Fibroblast of skin of left biceps (primary cell): ENCODE results near the gene FSTL4.

Experiments
- DNase-seq, 2 experiments: peaks; one replicate each; pipeline ENCODE4 v3.0.0-alpha.2; 2013; ENCODE audit warnings: low read depth in 2 of 2

The FSTL4 gene

DNA sequence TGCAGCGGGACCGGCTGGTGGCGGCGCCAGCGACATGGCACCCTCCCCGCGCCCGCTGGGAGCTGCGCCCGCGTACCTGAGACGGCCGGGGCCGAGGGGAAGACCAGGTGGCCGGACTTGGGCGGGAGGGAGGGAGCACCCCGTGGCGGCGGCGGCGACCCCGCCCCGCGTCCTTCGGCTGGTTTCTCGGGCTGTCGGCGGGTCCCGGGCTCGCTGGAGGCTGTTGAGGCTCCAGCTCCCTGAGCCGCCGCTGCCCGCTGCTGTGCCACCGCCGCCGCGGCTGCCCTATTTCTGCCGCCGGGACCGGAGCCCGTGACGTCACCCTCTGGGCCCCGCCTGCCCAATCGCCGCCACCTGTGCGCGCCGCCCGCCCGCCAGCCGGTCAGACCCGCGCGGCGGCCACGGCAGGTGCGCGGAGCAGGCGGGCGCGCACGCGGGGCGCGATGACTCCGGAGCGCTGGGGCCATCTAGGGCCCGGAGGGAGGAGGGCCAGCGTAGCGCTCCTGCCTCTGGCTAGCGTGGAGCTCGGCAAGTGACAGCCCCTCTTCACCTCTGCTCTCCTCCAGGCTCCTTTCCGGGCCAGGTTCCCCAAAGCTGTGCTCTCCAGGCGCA lies at the start of gene FSTL4:
Gene FSTL4 (minus strand): TSS at position 293 of the 612 bp plus-strand sequence.
- no peak for DNase-seq

DNA sequence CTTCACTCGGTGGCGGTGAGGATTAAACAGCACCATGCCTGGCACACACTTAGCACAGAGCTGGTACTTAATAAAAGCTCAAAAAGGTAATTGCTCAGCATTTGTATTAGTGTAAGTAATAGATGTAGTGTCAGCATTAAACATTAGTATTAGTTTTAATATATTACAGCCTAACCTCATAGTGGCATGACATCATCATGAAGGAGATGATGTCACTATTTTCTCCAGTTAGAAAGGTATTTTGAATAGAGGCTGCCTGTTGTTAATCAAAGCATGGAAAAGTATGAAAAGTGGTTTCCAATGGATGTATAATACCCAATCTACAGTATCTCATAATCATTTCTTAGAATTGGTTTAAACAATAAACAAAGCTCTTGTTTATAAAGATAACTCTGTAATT lies 49.0 kb upstream of the FSTL4 start:
- no peak for DNase-seq

DNA sequence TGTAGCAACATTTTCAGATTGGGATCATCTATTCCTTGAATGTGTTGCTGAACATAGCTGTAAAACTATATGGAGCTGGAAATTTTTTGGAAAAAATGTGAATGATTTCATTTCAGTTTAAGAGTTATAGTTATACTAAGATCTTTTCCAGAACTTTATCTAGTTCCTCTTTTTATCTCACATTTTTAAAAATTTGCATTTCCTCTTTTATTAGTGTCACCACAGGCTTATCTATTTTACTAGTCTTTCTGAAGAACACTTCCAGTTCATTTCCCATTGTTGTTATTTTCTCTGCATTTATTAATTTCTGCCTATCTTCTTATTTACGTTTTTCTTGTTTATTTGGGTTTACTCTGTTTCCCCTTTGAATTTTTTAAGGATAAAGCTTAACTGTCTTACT lies 46.0 kb upstream of the FSTL4 start:
- DNase-seq, result no peak

DNA sequence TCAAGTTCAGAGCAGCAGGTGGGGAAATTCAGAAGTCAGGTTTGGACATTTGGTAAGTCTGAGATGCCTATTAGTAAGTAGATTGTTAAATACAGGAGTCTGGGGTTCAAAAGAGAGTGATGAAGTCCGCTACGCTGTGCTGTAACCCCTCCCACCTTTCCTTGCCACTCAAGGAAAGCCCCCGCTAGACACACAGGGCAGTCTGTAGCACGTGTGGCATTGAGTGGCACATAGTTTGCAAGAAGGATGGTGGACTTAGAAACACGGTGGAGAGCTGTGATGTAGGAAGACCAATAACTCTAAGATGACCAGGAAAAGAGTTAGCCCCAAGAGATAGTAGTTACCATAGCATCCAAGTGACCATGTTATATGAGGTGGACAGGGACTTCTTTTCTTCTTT lies 44.7 kb upstream of the FSTL4 start:
- DNase-seq, result no peak

DNA sequence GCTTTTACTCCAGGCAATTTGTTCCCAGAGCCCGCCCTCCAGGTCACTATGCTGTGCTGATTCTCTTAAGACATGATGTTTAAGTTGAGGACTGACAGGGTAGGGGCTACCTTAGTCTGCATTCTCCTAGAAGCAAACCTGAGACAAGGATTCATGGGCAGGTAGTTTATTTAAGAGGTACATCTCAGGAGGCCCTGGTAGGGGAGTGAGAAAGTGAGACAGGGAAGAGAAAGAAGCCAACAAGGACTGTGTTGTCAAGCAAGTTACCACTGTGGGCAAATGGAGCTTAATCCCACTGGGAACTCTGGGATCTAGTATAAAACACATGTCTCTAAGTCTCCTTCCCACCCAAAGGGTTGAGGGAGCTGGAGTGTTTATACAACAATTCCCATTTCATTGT lies 43.6 kb upstream of the FSTL4 start:
- no peak for DNase-seq

DNA sequence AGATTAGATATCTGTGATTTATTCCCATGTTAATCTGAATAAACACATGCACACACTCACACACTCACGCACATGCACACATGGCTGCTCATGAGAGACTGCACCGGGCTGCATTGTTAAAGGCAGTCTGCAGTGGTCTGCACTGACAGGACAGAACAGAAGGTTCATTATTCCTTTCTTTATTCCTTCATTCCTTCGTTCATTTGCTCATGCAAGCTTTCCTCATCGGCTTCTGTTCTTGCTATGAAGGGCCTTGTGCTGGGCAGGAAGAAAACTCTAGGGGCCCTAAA lies 41.4 kb upstream of the FSTL4 start:
- DNase-seq, result no peak

DNA sequence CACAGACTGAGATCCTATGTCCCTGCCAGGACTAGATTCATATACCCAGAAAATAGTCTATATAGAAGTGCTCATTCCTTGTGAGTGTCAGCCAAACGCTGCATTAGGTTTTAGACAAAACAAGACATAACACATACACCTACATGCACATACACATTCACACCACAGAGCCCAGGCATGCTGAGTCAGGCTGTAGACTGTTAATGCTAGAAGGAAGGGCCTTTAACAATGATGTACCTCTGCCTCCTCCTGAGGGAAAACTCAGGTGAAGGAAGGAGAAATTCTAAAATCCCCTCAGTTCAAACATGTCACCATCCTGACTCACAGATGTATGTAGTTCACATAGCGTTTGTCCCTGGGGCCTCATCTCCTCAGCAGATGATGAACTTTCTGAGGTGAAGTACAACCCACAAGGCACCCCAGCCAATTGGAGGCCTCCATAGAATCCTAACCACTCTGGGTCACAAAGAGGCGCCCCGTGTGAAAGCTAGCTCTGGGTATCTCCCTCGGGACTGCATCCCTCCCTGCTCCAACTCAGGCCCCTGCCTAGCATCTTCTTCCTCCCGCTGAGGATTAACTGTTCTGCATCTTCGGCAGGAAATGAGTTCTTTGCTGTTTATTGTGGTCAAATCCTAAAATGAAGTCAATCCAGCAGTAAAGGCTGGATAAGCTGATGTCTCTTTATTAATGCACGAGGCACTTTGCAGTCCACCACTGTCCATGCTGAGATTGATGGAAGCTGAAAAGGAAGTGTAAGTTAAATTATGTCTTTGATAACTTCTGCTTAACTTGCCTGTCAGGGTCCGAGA lies 40.8 kb upstream of the FSTL4 start:
- no peak for DNase-seq

DNA sequence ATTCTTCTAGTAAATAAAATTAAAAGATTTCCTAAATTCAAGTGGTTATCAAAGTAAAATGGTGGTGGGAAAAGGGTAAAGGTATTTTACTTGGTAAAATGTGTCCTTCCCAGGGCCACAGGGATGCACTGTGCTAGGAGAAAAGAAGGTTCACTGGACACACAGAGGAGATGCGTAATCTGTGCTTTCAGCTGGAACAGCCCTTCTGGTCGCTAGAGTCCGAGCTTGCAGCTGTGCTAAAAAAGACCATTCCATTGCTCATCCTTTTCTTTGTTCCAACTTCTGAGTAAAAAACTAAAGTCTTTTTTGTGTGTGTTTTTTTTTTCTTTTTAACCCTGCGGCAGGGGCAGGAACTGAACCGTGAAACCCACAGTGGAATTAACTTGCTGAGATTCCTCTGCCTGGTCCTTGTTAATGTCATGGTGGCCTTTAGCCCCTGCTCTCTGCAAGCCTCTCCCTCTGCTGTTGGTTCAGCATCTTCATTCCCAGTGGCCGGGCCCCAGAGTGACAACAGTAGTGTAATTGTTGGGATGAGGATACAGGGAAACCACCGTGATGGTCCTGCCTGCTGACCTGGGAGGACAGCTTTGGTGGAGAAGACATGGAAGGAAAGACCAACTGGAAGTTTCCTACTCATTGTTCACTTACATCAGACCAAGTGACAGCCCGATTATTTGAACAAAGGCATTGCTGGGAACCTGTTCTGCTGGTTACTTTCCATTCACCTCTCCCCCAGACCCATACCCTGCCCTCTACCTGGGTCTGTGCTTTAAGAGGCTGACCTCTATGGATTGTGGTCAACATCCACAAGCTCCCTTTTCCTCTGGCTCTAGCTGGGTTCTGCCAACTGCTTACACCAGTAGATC lies 31.9 kb upstream of the FSTL4 start:
- DNase-seq, result no peak

DNA sequence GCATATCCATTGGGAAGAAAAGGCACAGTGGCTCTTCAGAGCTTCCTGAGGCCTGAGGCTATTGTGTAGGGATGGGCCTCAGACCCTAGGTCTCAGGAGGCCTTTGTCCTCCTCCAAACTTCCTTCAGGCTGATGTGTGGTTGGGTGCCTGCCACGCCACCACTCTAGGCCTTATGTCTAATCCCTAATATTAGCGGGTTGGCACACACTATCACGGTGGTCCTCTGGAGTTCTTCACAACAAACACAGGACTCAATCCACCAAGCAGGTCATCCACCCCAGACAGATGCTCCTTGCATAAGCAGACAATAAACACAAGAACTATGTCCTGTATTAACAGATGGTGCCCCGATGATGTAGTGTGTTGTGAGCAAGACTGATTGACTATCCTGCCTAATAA lies 31.0 kb upstream of the FSTL4 start:
- no peak for DNase-seq

DNA sequence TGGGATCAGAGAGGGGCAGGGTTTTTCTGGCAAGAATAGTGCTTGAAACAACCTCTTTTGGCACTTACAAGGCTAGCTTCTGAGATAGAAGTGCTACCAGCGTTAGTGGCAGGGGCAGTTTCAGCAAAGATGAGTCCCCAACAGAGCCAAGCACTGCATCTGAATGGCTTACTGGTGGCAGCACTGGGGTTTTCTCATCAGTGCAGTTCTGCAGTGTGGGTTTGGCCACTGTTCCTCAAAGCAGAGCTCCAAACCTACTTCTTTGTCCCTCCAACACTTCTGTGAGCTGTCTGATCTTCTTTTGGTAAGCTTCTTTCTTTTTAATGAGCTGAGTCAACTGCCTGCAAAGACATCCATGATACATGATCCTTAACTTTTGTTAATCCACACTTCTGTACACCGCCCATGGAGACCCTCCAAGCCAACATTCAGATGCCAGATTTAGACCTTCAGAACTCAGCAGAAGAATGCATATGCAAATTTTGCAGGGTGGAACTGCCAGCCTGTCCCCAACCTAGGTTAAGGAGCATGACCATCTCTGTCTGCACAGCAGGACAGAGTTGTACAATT lies 29.9 kb upstream of the FSTL4 start:
- no peak for DNase-seq

DNA sequence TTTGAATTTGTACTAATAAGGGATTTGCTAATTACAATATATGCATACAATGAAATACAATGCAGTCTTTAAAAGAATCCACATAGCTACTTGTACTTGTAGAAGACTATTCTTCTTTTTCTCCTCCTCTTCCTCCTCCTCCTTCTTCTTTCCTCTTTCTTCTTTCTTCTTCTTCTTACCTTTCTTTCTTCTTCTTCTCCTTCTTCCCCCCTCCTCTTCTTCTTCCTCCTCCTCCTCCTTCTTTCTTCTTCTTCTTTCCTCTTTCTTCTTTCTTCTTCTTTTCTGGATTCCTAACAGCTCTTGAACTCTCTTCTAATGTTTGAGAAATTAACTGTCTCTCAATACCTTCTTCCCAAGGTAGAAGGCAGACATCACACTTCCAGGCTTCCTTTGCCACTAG lies 29.3 kb upstream of the FSTL4 start:
- DNase-seq, result no peak

DNA sequence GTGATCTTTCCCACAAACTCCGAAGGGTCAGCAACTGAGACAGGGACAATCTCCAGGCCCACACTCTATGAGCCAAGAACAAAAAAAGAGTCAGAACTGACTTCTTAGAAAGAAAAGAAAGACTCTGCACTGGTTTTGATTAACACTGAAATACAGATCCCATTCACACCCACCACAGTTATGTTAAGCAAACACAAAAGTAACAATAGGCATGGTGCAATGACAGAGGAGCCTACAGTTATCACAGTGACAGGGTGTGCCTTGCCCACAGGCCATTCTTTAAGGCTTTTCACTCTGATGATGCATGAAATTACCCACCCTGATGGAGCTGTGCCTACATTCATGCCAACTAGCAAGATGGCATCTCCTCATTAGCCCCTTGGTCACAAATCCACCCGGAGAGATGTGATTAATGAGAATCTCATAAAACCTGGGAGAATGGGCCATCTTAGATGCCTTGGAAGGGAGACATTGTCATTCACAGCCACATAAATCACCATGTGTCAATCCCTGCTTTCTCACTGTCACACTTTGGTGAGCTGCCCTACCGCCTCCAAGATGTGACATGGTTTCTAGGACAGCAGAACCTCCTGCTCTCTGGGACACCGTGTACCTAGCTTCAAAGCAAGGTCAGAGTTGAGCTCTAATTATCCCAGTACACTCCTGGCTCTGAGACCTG lies 27.6 kb upstream of the FSTL4 start:
- DNase-seq, result no peak

DNA sequence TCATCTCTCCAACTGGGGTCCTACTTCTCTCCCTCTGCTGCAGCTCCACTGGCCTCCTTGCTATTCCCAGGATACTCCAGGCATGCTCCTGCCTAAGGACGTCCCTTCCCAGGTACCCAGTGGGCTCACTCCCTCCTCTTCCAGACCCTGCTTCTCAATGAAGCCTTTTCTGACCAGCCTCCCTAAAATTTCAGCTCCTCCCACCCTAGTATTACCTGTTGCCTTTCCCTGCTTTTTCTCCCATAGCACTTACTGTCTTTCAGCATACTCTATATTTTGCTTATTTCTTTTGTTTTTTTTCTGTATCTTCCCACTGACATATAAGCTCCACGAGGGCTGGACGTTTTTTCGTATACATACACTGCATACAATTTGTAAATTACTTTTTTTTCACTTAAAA lies 26.1 kb upstream of the FSTL4 start:
- DNase-seq, result no peak

DNA sequence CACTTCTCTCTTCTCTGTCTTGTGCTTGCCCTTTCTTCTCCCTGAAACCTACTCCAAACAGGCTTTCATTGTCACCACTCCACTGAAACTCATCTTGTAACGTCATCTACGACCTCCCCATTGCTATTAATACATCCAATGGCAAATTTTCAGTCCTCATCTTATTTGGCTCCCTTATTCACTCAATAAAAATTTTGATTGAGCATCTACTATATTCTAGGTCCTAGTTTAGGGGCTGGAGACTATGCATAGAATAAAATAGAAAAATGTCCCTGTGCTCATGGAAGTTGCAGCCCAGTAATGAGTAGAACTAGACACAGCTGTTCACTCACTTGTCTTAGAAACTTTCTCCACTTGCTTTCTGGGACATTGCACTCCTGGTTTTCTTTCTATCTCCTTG lies 24.9 kb upstream of the FSTL4 start:
- no peak for DNase-seq

DNA sequence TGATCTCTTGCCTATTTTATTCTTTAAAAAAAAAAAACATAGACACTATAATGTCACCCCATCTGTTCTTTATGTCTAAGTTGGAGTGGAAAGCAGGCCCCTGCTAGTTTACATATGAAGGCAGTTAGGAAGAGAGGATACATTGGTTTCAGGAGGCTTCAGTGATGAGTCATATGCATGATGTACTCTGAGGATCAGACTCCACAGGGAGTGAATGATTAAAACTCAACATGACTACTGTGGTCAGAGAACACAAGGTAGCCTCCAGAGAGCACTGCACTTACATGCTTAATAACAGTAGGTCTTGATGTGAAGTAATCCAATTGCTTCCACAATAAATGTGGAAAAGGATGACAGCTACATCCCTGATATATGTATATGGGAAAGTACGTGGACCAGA lies 22.7 kb upstream of the FSTL4 start:
- DNase-seq, result peak; percentile 4 to 10

DNA sequence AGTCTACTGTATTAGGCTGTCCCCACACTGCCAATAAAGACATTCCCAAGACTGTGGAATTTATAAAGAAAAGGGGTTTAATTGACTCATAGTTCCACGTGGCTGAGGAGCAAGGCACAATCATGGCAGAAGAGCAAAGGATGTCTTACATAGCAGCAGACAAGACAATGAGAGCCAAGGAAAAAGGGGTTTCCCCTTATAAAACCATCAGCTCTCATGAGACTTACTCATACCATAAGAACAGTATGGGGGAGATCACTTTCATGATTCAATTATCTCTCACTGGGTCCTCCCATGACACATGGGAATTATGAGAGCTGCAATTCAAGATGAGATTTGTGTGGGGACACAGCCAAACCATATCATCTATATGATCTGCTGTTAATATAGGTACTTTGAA lies 14.8 kb upstream of the FSTL4 start:
- no peak for DNase-seq

DNA sequence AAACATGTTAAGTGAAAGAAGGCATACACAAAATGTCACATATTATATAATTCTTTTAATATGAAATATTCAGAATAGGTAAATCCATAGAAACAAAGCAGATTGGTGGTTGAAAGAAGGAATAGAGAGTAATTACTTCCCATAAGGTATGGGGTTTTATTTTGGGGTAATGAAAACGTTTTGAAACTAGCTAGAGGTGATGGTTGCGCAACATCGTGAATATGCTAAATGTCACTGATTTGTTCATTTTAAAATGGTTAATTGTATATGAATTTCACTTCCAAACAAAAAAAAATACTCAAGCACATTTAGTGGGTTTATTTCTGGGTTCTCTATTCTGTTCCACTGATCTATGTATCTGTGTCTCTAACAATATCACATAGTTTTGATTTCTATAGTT lies 12.0 kb upstream of the FSTL4 start:
- DNase-seq, result no peak

DNA sequence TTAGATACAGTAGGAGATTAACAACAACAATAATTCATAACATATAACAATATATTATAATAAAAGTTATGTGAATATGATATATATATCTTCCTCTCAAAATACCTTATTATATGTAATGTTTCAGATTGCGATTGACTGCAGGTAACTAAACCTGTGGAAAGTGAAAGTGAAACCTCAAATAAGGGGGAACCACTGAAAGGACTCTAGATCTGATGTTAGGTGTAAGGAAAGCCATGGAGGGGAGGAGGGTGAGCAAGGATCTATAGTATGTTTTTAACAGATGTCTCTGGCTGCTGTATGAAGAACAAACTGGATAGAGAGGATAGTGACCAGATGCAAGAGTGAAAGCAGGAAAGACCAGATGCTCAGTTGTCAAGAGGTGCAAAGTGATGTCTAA lies 5.8 kb upstream of the FSTL4 start:
- no peak for DNase-seq

DNA sequence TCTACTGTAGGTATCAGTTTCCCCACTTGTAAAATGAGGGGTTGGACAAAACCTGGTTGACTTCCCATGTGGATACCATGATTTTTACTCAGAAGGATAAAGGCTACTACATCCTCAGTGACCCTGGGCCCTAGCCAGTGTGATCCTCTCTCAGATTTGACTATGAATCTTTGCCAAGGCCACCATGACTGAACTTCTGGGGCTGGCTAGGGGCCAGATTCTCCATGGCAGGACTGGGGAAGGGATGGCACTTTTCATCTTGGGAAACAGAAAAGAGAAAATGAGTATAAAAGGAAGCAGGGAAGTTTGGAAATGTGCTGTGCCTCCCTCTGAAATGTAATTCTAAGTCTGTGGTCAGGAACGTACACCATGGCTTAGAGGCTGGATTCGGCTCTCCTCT lies 1.4 kb upstream of the FSTL4 start:
- no peak for DNase-seq

DNA sequence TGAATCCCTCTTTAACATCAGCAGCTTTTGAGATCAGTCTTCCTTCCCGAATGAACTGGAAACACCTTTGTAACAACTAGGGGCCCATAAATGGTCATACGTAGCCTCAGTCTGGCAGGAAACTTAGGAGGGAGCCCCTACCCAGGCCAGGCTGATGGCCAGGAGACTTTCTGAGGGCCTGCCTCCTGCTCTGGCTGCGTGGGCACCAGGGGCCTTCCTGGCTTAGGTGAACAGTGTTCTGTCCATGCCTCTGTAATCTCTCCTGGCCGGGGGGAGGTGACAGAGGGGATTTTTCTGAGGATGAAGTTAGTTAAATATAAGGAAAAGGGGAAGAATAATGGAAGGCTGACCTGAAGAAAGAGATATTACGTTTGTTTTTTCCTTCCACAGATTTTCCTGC lies 843 bp upstream of the FSTL4 start:
- no peak for DNase-seq

DNA sequence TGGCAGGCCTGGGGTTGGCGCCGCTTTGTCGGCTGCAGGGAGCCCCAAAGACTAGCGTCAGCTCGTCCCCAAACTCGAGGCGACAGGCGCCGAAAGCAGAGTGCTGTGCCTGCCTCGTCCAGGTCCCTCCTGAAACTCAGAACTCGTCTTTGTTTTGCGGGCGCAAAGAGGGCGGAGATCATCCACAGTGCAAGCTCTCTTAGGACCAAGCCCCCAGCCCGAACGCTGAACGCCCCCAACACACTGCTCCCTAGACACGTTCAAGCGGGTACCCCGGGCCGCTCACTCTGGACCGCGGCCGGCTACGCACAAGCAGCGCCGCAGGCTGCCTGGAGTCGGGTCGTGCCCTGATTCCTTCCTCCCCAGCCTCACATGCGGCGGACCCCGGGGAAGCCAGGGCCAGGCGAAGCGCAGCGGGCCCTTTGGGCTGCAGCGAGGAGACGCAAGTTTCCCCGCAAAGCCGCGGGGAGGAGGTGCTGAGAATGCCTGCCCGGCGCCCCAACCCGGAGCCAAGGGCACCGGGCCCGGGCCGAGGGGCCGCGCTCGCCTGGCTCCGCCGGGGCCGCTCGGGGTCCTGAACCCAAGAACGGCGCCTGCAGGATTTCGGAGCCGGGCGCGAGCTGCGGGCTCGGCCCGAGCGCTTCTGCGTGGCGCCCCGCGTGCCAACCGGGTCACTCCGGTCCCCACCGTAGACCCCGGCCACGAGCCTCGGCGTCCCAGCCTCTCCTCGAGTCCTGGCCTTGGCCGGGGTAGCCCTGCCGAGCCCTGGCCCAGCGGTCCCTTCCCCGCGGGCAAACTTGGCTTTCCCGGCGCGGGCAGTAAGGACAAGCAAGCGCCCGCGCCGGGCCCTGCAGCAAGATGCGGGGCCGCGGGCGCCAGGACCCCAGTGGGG lies 738 bp downstream of the FSTL4 start:
- no peak for DNase-seq
